GM12874 (cell line): ENCODE measurements around the gene CLCN4.

Experiments
- CTCF ChIP-seq: IDR thresholded peaks from 2 replicates; pipeline ENCODE4 v1.5.1; 2011; ENCODE audit warnings: low read depth, mild to moderate bottlenecking, control low read depth, low read length, moderate library complexity; ENCODE audit not compliant: insufficient read depth

The CLCN4 gene

GRCh38 chrX:10174810-10175209, 18.0 kb downstream of the CLCN4 start:
- TF ChIP-seq CTCF, result no peak

- no peak for TF ChIP-seq CTCF
Measured at GRCh38 chrX:10175319-10175871, 18.6 kb downstream of the CLCN4 start.

GRCh38 chrX:10176121-10177003, 19.6 kb downstream of the CLCN4 start:
- no peak for TF ChIP-seq CTCF

- no peak for TF ChIP-seq CTCF
Measured at GRCh38 chrX:10177004-10177396, 20.2 kb downstream of the CLCN4 start.

DNA sequence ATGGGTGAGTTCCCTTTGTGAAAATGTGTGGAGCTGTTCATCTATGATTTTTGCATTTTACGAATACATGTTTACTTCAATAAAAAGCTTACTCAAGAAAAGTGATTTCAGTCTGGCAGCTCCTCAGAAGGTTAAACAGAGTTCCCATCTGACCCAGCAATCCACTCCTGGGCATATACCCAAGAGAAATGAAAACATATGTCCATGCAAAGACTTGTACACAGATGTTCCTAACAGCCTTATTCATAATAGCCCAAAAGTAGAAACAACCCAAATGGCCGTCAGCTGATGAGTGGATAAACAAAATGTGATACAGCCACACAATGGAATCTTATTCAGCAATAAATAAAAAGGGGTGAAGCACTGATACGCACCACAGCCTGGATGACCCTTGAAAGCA, 20.8 kb downstream of the CLCN4 start:
- no peak for TF ChIP-seq CTCF

- TF ChIP-seq CTCF, result no peak
Measured at GRCh38 chrX:10178866-10179463, 22.2 kb downstream of the CLCN4 start.

DNA sequence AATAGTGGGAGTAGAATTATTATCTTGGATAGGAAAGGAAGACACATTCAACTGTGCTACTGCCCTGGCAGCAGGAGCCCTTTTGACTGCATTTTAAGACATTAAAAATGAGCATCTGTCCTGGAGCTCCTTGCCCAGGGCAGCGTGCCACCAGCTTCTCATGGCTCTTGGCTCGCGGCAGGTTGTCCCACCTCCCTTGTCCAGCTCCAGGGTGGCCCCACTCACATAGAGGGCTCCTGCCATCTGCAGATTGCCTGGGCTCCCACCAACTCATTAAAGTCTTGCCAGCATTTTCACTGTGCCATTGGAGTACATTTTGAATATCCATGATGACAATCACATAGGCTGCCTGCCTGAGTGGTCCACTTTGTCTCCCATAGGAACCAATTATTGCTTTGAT, 27.0 kb downstream of the CLCN4 start:
- no peak for TF ChIP-seq CTCF
